Stimulated activated CD8-positive, alpha-beta memory T cell treated with anti-CD3 and anti-CD28 coated beads, Interleukin-7, amount 100 ng/mL, for 1 hour (primary cell): Measurements from ENCODE around the gene ARMH2.
"Not testable (repeated sequence)": the region's sequence is repeated elsewhere in the genome, so short reads cannot be mapped to it uniquely, and the experiment has no call there.

Experiments used
- DNase-seq, 2 donors: peaks; one replicate each; pipeline ENCODE4 v3.0.0-alpha.2; 2020; ENCODE audit warnings: low read depth in 2 of 2

The ARMH2 gene

DNA sequence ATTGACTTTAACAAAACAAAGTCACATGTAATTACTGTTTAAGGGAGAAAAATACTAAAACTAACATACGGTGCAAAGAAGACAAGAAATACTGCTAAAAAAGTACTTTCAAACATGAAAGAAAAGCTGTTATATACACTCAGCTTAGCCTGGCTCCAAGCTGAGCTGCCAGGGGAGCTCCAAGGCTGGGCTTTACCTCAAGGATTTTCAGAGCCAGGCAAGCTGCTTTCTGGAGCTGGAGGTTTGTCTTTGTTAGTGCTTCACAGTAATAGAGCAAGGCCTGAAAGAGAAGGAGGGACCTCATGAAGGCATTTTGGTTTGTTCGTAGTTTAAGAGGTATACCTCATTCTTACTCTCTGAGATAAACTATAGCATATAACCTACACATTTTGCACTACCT is 19.6 kb upstream of the ARMH2 start:
- no peak for DNase-seq

DNA sequence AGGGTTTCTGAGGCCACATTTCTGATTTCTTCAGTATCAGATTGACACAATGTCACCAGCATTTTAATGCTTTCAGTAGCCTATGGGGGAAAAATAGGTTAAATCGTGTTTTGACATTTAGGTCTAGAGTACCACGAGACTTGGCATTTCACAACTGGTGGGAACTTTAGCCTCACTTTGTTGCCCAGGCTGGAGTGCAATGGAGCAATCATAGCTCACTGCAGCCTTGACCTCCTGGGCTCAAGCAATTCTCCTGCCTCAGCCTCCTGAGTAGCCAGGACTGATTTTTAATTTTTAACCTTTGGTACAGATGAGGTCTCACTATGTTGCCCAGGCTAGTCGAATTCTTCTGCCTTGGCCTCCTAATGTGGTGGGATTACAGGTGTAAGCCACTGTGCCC is 11.0 kb upstream of the ARMH2 start:
- no peak for DNase-seq

DNA sequence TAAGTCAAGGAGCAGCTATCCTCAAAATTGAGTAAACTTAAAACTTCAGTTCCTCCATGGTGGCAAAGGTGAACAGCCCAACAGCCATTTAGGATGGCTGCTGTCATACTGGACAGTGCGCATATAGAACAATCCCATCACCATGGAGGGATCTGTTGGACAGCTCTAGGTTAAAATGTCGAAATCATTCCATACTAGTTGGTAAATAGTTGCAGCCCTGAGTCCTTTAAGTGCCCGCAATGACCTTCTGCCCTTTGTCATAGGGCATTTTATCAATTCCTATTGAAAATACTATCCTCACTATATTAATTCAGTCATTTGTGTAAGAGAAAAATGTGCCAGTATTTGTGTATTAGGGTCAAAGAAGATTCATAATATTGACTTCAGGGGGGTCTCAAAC is 8.9 kb upstream of the ARMH2 start:
- no peak for DNase-seq

DNA sequence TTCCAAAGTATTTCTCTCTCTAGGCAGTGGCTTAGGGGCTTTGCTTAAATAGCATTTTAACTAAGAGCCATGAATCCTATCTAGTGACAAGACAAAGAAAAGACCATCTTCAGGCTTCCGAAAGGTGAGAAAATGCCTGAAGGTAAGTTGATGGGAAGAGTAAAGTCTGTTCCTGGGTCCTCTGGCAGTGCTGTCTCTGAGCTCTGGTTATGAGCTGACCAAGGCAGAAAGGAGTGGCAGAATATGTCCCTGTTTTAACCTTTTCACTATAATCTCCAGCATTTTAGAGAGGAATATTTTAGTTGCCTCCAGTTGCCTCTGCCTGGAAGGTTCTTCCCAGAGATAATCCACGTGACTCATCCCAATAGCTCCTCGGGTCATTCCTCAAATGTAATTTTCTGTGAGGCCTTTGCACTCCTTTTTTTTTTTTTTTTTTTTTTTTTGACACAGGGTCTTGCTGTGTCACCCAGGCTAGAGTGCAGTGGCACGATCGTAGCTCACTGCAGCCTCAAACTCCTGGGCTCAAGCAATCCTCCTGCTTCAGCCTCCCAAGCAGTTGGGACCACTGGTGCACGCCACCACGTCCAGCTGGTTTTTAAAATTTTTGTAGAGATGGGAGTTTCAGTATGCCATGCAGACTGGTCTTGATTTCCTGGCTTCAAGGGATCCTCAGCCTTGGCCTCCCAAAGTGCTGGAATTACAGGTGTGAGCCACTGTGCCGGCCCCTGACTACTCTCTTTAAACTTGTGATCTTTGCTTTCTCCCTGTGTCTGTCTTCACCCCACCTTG is 3.7 kb upstream of the ARMH2 start:
- DNase-seq = no peak

DNA sequence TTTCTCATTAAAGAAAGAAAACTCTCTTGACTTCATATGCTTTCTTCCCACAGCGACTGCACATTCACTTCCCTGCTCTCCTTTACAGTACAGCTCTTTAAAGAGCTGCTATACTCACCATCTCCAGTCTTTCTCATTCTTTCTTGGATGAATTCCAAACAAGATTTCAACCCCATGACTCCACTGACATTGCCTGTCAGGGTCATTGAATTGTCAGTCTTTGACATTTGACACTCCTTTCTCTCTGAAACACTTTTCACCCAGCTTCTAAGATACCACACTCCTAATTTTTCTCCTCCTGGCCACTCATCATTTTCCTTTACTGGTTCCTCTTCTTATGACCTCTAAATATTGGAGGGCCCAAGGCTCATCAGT is 811 bp upstream of the ARMH2 start:
- no peak for DNase-seq

DNA sequence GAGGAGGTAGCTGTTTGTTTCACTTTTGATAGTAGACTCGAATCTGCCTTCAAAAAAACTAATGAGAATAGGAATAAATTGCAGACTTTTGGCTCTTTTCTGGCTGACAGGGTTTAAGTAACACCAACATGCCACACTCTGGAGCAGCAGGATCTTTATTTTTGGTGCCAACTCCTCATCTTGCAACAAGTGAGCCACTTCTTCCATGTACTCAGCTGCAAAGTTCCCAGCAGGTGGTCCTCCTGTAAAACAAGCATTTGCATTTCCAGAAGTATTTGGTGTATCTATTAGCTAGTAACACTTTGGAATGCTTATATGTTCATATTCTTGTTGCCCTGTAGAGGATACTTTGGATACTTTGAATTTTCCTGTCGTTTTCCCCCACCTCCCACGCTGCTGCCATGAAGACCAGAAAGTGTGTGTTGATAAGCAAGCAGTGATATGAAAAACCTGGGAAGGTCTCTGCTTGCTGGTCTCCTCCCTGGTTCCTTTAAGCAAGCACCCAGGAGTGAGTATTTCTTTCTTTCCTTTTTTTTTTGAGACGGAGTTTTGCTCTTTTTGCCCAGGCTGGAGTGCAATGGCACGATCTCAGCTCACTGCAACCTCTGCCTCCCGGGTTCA is 1.0 kb downstream of the ARMH2 start:
- no peak for DNase-seq

DNA sequence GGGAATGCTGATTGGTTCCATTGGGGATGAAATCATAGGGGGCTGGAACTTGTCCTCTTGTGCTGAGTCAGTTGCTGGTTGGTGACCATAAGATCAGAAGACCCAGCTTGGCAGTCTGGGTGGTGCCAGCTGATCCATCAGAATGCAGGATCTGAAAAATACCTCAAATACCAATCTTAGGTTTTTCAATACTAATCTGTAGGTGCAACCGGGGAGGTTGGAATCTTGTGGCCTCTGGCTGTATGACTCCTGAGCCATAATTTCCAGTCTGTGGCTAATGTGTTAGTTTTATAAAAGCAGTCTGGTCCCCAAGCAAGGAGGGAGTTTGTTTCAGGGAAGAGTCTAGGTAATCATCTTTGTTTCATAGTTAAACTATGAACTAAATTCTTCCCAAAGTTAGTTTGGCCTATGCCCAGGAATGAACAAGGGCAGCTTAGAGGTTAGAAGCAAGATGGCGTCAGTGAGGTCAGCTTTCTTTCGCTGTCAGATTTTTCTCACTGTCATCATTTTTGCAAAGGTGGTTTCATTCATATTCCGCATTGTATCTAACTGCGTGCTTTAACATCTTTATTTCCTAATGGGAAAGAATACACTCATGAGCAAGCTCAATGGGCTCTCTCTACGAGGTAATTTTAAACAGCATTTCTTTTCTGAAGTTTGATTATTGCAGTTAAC is 2.0 kb downstream of the ARMH2 start:
- DNase-seq = no peak

DNA sequence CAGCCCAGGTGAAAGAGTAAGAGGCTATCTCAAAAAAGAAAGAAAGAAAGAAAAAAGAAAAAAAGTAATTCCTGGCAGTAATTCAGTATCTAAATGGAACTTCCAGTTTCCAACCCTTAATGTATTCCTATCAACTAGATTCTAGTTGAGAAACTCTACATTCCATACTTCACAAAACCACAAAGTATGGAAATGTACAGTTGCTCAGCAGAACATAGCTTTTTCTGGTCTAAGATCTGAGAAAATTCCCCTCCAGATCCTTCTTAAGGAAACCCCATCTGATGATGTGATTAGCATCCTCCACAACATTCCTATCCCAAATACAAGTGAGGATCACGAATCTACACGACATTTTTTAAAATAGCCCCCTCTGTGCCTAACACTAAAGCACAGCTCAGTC is 3.6 kb downstream of the ARMH2 start:
- no peak for DNase-seq

DNA sequence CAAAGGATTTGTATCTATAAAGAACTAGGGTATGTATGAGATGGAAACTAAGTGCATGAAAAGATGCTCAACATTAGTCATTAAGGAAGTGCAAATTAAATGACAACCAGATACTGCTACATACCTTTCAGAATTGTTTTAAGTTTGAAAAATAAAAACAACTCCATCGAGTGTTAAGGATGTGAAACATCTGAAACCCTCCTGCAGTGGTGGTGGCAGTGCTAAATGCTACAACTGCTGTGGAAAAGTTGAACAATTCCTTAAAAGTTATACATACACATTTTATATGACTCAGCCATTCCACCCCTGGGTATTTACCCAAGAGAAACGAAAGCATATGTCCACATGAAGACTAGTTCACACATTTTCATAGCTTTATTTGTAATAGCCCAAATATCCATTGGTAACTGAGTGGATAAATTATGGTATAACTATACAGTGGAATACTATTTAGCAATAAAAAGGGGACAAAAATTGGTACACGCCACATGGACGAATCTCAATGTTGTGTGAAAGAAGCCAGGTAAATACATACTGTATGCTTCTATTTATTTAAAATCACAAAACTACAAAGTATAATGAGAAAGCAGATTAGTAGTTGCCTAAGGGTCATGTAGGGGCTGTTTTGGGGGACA is 10.6 kb downstream of the ARMH2 start:
- DNase-seq = no peak

DNA sequence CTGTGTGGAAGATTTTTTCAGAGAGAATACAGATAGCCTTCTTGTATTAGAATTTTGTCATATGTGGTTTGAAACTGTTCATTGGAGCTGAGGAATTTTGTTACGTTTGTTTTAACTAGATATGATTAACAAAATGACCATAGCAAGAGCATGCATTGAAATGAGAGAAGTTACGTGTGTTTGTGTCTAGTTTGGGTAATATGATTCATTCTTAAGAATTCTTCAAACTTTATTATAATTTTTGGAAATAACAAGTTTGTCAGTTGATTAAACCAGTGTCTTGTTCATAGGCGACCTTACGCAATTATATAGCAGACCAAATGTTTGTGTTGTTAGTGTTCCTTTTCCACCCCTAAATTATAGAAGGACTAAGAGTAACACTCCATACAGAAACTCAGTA is 18.5 kb downstream of the ARMH2 start:
- no peak for DNase-seq

DNA sequence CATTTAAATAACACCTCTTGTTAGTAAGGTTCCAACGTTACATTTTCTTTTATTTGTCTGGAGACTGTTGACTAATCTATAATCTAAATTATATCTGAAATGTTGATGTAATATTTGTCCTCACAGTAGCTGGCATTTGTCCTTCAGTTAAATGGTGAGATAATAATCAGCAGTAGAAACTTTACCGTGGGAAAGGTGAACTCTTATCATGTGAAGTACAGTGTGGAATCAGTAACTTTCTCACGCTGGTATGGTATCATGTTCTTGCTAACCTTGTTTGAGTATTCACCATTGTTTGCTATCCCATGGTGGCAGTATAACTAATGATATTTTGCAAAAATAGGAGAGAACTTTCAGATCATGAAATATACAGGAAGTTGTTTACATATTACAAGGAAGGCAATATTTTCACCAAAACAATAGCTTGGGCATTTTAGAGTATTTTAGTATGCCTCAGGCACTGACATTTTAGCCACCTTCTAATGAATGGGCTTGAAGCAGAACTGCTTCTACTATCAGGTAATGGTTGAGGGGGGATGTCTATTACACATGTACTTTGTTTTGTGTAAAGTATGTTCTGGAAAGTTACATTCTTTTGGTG is 19.2 kb downstream of the ARMH2 start:
- DNase-seq = no peak

DNA sequence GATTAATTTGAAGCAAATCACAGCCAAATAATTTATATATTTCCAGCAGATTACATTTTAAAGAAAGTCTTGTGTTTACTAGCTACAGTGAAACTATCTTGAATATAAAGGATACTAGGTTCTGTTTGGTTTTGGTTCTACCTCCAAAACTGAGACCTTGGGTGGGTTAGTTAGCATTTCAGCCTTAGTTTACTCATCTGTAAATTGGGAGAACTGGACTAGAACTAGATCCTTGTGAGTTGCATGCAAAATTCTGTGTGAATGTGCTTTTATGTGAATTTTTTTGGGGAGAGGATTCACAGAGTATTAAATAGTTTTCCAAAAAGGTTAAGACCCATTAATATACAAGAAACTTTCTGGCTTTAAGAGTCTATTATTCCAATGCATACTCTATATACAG is 19.8 kb downstream of the ARMH2 start:
- no peak for DNase-seq

DNA sequence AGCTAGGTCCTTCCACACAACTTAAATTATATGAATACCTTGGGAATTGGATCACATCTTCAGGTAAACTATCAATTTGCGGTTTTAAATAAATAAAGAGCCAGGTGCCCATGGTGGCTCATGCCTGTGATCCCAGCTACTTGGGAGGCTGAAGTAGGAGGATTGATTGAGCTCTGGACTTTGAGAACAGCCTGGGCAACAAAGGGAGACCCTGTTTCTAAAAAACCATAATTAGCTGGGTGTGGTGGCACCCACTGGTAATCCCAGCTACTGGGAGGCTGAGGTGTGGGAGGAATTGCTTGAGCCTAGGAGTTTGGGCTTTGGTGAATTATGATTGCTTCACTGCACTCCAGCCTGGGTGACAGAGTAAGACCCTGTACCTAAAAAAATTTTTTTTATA is 20.6 kb downstream of the ARMH2 start:
- DNase-seq = no peak

DNA sequence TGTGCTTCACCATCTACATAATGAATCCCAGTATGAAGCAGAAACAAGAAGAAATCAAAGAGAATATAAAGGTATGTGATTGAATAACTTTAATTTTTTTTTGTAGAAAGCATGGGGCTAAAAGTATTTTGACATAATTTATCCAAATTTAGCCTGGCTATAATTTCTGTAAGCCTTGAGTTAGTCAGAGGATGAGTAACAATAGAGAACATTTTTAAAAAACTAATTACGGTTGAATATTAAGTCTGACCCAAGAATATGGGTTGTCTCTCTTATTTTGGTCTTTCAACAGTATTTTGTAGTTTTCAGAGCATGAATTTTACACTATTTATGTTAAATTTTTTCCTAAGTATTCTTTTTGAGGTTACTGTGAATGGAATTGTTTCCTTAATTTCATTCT is 21.5 kb downstream of the ARMH2 start:
- no peak for DNase-seq

DNA sequence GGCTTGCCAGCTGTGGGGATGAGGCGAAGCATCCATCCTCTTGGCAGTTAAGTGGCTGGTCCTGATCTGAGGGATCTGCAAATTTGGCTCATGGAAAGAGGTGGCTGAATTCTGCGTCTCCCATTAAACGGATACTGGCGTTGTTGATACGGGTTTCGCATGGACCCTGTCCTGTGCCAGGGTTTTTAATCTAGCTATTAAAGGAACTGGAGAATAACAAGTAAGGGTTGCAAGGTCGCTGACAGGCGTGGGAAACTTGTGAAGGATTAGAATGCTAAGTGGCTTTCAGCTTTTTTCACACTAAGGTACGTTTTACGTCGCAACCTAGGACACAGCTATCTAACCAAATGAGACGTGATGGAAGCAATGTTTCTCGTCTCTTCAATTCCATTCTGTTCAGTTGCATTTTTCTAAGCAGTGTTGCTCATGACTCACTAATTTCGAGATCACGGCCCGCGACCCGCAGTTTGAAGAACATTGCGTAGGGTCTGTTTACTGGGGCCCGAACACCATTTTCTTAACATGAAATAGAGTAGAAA is 23.1 kb downstream of the ARMH2 start:
- DNase-seq = no peak

DNA sequence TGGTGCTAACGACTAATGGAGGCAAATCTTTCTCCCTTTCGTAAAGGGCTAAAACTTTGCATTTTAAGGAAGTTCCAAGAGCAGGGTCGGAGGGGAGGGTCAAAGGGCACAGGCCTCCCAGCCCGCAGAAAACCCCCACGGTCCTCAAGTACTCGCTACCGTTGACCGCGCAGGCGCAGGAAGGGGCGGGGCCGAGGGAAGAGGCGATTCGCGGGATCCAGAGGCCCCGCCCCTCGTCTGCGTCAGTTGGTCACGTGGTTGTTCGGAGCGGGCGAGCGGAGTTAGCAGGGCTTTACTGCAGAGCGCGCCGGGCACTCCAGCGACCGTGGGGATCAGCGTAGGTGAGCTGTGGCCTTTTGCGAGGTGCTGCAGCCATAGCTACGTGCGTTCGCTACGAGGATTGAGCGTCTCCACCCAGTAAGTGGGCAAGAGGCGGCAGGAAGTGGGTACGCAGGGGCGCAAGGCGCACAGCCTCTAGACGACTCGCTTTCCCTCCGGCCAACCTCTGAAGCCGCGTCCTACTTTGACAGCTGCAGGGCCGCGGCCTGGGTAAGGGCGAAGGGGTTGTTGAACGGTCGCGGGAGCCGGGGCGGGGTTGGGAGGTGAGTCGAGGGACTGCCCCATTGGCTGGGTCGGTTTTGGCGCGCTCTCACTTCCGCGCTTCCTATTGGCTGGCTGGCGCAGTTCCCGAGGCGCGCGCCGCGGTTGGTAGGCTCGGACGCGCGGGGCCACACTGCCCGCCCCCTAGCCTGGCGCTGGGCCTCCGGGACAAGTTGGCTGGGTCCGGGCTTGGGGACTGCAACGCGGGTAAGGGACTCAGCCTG is 23.8 kb downstream of the ARMH2 start, which contains the start of gene GMNN:
Gene GMNN (plus strand): TSS at position 242 of the 824 bp plus-strand sequence. CDS start 2,310 bp downstream, outside the sequence.
- peak; percentile 94 to 96 for DNase-seq

DNA sequence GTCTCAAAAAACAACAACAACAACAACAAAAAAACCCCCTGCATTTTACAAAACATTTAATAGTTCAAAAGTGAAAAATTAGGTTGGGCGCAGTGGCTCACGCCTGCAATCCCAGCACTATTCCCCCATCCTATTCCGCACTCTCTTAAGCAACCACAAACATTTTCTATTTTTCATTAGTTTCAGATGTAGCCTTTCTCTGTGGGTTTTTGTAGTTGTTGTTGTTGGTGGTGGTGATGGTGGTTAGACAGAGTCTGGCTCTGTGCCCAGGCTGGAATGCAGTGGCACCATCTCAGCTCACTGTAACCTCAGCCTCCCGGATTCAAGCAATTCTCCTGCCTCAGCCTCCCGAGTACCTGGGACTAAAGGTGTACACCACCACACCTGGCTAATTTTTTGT is 30.4 kb downstream of the ARMH2 start:
- no peak for DNase-seq

DNA sequence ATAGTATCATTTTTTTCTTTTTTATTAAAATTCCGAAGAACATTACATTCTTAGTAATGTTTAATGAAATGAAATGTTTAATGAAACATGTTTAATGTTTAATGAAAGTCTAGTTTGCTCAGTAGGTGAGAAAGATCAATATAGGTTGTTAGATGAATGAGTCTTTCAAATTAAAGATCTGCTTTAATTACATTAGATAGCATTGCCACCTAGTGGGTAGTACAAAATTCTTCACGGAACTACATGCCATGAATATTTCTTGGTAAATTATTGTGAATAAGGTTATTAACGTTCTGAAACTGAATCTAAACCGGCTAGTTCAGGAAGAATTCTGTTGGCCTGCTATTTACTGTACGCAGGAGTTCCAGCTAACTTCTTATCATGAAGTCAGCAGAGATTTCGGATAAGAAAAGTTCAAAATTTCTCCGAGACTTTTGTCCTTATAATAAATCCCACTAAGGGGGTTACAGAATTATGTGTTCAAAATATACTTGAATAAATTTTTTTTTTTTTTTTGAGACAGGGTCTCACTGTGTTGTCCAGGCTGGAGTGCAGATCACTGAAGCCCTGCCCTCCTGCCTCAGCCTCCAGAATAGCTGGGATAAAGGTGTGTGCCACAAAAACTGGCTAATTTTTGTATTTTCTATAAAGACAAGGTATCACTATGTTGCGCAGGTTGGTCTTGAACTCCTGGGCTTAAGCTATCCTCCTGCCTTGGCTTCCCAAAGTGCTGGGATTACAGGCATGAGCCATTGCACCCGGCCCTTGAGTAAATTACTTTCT is 31.8 kb downstream of the ARMH2 start:
- DNase-seq = no peak

DNA sequence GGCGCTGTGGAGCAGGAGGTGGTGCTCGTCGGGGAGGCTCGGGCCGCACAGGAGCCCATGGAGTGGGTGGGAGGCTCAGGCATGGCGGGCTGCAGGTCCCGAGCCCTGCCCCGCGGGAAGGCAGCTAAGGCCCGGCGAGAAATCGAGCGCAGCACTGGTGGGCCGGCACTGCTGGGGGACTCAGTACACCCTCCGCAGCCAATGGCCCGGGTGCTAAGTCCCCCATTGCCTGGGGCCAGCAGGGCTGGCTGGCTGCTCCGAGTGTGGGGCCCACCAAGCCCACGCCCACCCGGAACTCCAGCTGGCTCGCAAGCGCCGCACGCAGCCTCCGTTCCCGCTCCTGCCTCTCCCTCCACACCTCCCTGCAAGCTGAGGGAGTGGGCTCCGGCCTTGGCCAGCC is 32.7 kb downstream of the ARMH2 start:
- not testable (repeated sequence) for DNase-seq
